A549 (cell line): Measurements from ENCODE around the gene ZYG11B. TPM values are rescaled to one million over a fixed set of nuclear protein-coding genes. Genes with fewer than 3 reads are reported as not detected.
"Not testable (repeated sequence)": the region's sequence is repeated elsewhere in the genome, so short reads cannot be mapped to it uniquely, and the experiment has no call there.

Experiments used
- ATAC-seq, 2 experiments: fragments of 200-7000 bp in 1 of 2; fragments of >200 bp in 1 of 2; cut with Nextera tagmentation in 1 of 2; cut with Tn5 transposase in 1 of 2; 3 replicates each; pipeline versions ENCODE4 v1.8.0 to v1.9.1; 2018 to 2020; ENCODE audit warnings: mild to moderate bottlenecking in 1 of 2, moderate library complexity in 1 of 2
- CTCF ChIA-PET: fragments of 300-600 bp; sonication (Branson Sonifier 250); formaldehyde crosslinking; extraction: SDS; loops from one replicate; lab custom pipeline; 2021; ENCODE audit warnings: antibody characterized with exemption, inconsistent platforms; lab: Yijun Ruan, JAX
- POLR2A ChIA-PET: fragments of 350-600 bp; formaldehyde crosslinking; extraction: SDS; loops from one replicate; lab custom pipeline; 2021; ENCODE audit warnings: antibody characterized with exemption, inconsistent platforms; lab: Yijun Ruan, JAX
- DNase-seq, 2 experiments: peaks; one replicate each; pipeline versions ENCODE4 v3.0.0 to v3.0.0-alpha.2; 2011 to 2016; ENCODE audit warnings: low read depth in 1 of 2, low spot score in 1 of 2
- FAIRE-seq: peaks from 2 replicates; lab custom pipeline; 2011; peaks lifted over from hg19 to GRCh38; lab: Jason Lieb, UNC
- H3K27ac ChIP-seq, 2 experiments: fragments of >200 bp; sonication (Bioruptor Twin); formaldehyde crosslinking; 3 replicates each; pipeline ENCODE4 v1.5.1; 2016 to 2017
- H3K4me1 ChIP-seq: fragments of >200 bp; sonication (Bioruptor Twin); formaldehyde crosslinking; 3 replicates; pipeline ENCODE4 v1.6.1; 2016
- H3K4me2 ChIP-seq: fragments of >200 bp; sonication (Bioruptor Twin); formaldehyde crosslinking; 3 replicates; pipeline ENCODE4 v1.6.1; 2016
- H3K4me3 ChIP-seq: fragments of >200 bp; sonication (Bioruptor Twin); formaldehyde crosslinking; 3 replicates; pipeline ENCODE4 v1.5.1; 2016
- H3K9me3 ChIP-seq: fragments of >200 bp; sonication (Bioruptor Twin); formaldehyde crosslinking; 3 replicates; pipeline ENCODE4 v1.6.1; 2016
- BHLHE40 ChIP-seq: IDR thresholded peaks from 2 replicates; pipeline ENCODE4 v1.6.1; 2012; ENCODE audit warnings: low read depth, low read length, inconsistent platforms
- CBX2 ChIP-seq: fragments of 200-600 bp; sonication (generic); IDR thresholded peaks from 2 replicates; pipeline ENCODE4 v1.6.1; 2016; ENCODE audit warnings: low read depth, mild to moderate bottlenecking, borderline replicate concordance
- CBX8 ChIP-seq: fragments of 200-600 bp; sonication (generic); IDR thresholded peaks from 2 replicates; pipeline ENCODE4 v1.6.1; 2016
- CEBPB ChIP-seq, 2 experiments: fragments of >200 bp in 1 of 2; sonication (Bioruptor Twin) in 1 of 2; formaldehyde crosslinking in 1 of 2; IDR thresholded peaks; 2 replicates each; pipeline ENCODE4 v1.6.1; 2012 to 2016
- CHD4 ChIP-seq: fragments of 200-600 bp; sonication (generic); IDR thresholded peaks from 2 replicates; pipeline ENCODE4 v1.6.1; 2016; ENCODE audit warnings: antibody characterized with exemption, mild to moderate bottlenecking, borderline replicate concordance
- FOSL2 ChIP-seq, 2 experiments: fragments of 450-650 bp in 1 of 2; fragments of >200 bp in 1 of 2; sonication (Bioruptor Twin) in 1 of 2; formaldehyde crosslinking; IDR thresholded peaks; 2 replicates each; pipeline versions ENCODE4 v1.5.0 to v1.6.1; 2016 to 2020; ENCODE audit warnings: mild to moderate bottlenecking in 1 of 2, moderate library complexity in 1 of 2
- HDAC2 ChIP-seq: fragments of 200-600 bp; sonication (generic); IDR thresholded peaks from 2 replicates; pipeline ENCODE4 v1.6.1; 2016
- JUN ChIP-seq, 2 experiments: fragments of >200 bp; sonication (Bioruptor Twin); formaldehyde crosslinking; IDR thresholded peaks; 2 replicates in 1 of 2; 3 replicates in 1 of 2; pipeline ENCODE4 v1.6.1; 2016 to 2017
- JUNB ChIP-seq: fragments of >200 bp; sonication (Bioruptor Twin); formaldehyde crosslinking; IDR thresholded peaks from 2 replicates; pipeline ENCODE4 v1.6.1; 2016
- RARB ChIP-seq: fragments of 250-450 bp; sonication (Bioruptor Pico); IDR thresholded peaks from 2 replicates; pipeline ENCODE4 v1.8.0; 2021; ENCODE audit warnings: mild to moderate bottlenecking, moderate library complexity
- RCOR1 ChIP-seq: fragments of 150-350 bp; IDR thresholded peaks from 2 replicates; pipeline ENCODE4 v1.6.1; 2014; ENCODE audit warnings: antibody characterized with exemption, low read length, low read depth
- SMC3 ChIP-seq: fragments of >200 bp; sonication (Bioruptor Twin); formaldehyde crosslinking; IDR thresholded peaks from 3 replicates; pipeline ENCODE4 v1.6.1; 2018; ENCODE audit warnings: inconsistent platforms
- WGBS: methylation state at CpG from one replicate; pipeline ENCODE4 v1.1.6; 2017; ENCODE audit errors: missing lambda C conversion rate; 5-methylcytosine and 5-hydroxymethylcytosine counted together
- polyA plus RNA-seq, 4 experiments: library from polyadenylated mRNA; depleted of rRNA in 3 of 4; stranded (reverse); fragments of >200 nt; fragmentation: RNase III in 1 of 4; extraction: RNeasy Plus Mini Kit Qiagen cat#74134 plus additional on column Dnase treatment in 1 of 4; gene quantifications; 2 replicates in 3 of 4; 3 replicates in 1 of 4; pipeline ENCODE4 v1.2.3, GENCODE V29; 2011 to 2017
- TF ChIP-seq, protein P1 (sequence below): IDR thresholded peaks from 2 replicates; pipeline ENCODE4 v1.6.1; 2012
- TF ChIP-seq, protein P2 (sequence below): fragments of 250-450 bp; sonication (Bioruptor Pico); IDR thresholded peaks from 2 replicates; pipeline ENCODE4 v1.5.0; 2020; ENCODE audit warnings: low read depth, mild to moderate bottlenecking, moderate library complexity
- TF ChIP-seq, protein P3 (sequence below): fragments of >200 bp; sonication (Bioruptor Twin); formaldehyde crosslinking; IDR thresholded peaks from 2 replicates; pipeline ENCODE4 v1.6.1; 2016
- TF ChIP-seq, protein P4 (sequence below): fragments of 450-650 bp; IDR thresholded peaks from 2 replicates; pipeline ENCODE4 v1.6.1; 2014; ENCODE audit warnings: antibody characterized with exemption
- TF ChIP-seq, protein P5 (sequence below): fragments of >200 bp; sonication (Bioruptor Twin); formaldehyde crosslinking; IDR thresholded peaks from 3 replicates; pipeline ENCODE4 v1.6.1; 2016
- TF ChIP-seq, protein P6 (sequence below): IDR thresholded peaks from 2 replicates; pipeline ENCODE4 v1.6.1; 2012; ENCODE audit warnings: low read depth, borderline replicate concordance

Gene ZYG11B
- polyA plus RNA-seq, 2 of the 4 experiments (the other 2 are of a cell fraction): 5.8 to 14.1 TPM

DNA sequence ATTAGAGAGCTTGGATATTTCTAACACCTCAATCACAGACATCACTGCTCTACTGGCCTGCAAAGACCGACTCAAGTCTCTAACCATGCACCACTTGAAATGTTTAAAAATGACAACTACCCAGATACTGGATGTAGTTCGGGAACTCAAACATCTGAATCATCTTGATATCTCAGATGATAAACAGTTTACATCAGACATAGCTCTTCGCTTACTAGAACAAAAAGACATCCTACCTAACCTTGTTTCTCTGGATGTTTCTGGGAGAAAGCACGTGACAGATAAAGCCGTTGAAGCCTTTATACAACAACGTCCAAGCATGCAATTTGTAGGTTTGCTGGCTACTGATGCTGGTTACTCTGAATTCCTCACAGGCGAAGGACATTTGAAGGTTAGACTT, 45.1 kb downstream of the ZYG11B start (continued):
- TF ChIP-seq, protein P1, sequence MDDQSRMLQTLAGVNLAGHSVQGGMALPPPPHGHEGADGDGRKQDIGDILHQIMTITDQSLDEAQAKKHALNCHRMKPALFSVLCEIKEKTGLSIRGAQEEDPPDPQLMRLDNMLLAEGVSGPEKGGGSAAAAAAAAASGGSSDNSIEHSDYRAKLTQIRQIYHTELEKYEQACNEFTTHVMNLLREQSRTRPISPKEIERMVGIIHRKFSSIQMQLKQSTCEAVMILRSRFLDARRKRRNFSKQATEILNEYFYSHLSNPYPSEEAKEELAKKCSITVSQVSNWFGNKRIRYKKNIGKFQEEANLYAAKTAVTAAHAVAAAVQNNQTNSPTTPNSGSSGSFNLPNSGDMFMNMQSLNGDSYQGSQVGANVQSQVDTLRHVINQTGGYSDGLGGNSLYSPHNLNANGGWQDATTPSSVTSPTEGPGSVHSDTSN: no peak
- TF ChIP-seq BHLHE40 (no peak), CHD4 (no peak), FOSL2 (IDR thresholded peaks at IDR 0.05) (no peak), FOSL2 (CRISPR knock-in tag; IDR thresholded peaks at IDR 0.05) (no peak), RCOR1 (no peak), JUNB (no peak), JUN (IDR thresholded peaks at IDR 0.05) (no peak)

DNA sequence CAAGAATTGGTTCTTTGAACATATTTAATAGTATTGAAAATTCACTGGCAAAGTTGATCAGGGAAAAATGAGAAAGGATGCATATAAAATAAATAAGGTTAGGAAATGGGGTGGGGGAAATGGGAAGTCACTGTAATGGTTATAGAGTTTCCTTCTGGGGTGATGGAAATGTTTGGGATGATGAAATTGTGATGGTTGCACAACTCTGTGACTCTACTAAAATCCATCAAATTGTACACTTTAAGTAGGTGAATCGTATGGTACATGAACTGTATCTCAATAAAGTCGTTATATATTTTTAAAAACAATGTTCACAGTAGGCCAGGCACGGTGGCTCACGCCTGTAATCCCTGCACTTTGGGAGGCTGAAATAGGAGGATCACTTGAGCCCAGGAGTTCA, 59.9 kb downstream of the ZYG11B start:
- Histone ChIP-seq H3K4me3 (no peak overlapping the region), H3K4me1 (no peaks in the 10 kb centered on the region), H3K9me3 (no peaks in the 10 kb centered on the region), H3K27ac (no peak overlapping the region), H3K4me2 (no peak overlapping the region)
- ATAC-seq: no peak
- TF ChIP-seq CBX8 (no peak), HDAC2 (no peak), SMC3 (no peak)
- TF ChIP-seq, protein P2, sequence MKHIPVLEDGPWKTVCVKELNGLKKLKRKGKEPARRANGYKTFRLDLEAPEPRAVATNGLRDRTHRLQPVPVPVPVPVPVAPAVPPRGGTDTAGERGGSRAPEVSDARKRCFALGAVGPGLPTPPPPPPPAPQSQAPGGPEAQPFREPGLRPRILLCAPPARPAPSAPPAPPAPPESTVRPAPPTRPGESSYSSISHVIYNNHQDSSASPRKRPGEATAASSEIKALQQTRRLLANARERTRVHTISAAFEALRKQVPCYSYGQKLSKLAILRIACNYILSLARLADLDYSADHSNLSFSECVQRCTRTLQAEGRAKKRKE (CRISPR knock-in tag): no peak
- no peak for DNase-seq
- WGBS: 92% methylated on average over 4 of the region's 4 CpGs
- no peak for FAIRE-seq
- ChIA-PET POLR2A (no interaction called here), CTCF (no interaction called here)

DNA sequence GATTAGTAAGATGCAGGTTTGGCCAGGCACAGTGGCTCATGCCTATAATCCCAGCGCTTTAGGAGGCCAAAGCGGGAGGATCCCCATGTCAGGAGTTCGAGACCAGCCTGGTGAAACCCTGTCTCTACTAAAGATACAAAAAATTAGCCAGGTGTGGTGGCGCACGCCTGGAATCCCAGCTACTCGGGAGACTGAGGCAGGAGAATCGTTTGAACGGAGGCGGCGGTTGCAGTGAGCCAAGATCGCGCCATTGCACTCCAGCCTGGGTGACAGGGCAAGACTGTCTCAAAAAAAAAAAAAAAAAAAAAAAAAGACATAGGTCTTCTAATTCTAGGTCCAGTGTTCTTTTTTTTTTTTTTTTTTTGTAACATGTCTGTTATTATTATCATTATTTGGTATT, 64.2 kb downstream of the ZYG11B start:
- CTCF ChIA-PET: interaction anchor here (0.6 kb wide), 1 partner anchor 22 kb away, joined by 3 read pairs; no protein-coding TSS in a partner anchor
- H3K9me3 ChIP-seq, DNase-seq, H3K27ac ChIP-seq, ATAC-seq, H3K4me2 ChIP-seq, POLR2A ChIA-PET, FAIRE-seq, H3K4me3 ChIP-seq, H3K4me1 ChIP-seq: not testable (repeated sequence)
- WGBS: 94% methylated on average over 12 of the region's 12 CpGs

DNA sequence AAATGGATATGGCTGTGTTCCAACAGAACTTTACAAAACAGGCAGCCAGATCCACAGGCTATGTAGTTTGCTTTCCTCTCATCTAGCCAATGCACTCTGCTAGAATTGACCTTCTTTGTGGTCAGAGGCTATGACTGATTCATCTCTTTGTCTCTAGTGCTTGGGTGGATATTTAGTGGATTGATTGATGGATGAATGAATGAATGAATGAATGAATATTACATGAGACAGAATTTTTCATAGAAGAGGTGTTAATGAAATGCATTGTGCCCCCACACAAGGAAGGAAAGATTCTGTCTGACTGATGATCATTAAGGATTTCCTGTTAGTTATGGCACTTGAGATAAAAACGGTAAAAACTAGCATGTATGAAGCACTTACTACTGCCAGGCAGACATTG, 65.8 kb downstream of the ZYG11B start:
- Histone ChIP-seq H3K9me3 (no peaks in the 10 kb centered on the region), H3K4me3 (no peak overlapping the region), H3K27ac (no peak overlapping the region), H3K4me1 (no peaks in the 10 kb centered on the region), H3K4me2 (no peak overlapping the region)
- 90% methylated on average over 1 of the region's 1 CpG for WGBS
- TF ChIP-seq, protein P3, sequence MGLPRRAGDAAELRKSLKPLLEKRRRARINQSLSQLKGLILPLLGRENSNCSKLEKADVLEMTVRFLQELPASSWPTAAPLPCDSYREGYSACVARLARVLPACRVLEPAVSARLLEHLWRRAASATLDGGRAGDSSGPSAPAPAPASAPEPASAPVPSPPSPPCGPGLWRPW: no peak
- TF ChIP-seq, protein P2 (CRISPR knock-in tag): no peak
- TF ChIP-seq CEBPB (IDR thresholded peaks at IDR 0.05) (no peak), RARB (CRISPR knock-in tag) (no peak), CHD4 (no peak), CBX2 (no peak), BHLHE40 (no peak), JUNB (no peak)
- TF ChIP-seq, protein P4, sequence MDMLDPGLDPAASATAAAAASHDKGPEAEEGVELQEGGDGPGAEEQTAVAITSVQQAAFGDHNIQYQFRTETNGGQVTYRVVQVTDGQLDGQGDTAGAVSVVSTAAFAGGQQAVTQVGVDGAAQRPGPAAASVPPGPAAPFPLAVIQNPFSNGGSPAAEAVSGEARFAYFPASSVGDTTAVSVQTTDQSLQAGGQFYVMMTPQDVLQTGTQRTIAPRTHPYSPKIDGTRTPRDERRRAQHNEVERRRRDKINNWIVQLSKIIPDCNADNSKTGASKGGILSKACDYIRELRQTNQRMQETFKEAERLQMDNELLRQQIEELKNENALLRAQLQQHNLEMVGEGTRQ: no peak
- TF ChIP-seq, protein P5, sequence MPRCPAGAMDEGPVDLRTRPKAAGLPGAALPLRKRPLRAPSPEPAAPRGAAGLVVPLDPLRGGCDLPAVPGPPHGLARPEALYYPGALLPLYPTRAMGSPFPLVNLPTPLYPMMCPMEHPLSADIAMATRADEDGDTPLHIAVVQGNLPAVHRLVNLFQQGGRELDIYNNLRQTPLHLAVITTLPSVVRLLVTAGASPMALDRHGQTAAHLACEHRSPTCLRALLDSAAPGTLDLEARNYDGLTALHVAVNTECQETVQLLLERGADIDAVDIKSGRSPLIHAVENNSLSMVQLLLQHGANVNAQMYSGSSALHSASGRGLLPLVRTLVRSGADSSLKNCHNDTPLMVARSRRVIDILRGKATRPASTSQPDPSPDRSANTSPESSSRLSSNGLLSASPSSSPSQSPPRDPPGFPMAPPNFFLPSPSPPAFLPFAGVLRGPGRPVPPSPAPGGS: no peak
- TF ChIP-seq, protein P6, sequence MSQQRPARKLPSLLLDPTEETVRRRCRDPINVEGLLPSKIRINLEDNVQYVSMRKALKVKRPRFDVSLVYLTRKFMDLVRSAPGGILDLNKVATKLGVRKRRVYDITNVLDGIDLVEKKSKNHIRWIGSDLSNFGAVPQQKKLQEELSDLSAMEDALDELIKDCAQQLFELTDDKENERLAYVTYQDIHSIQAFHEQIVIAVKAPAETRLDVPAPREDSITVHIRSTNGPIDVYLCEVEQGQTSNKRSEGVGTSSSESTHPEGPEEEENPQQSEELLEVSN: no peak
- FAIRE-seq: no peak
- POLR2A ChIA-PET: no interaction called here
- ATAC-seq: no peak
- DNase-seq: no peak
- CTCF ChIA-PET: interaction anchor here (1.4 kb wide), 1 partner anchor 19 kb away, joined by 3 read pairs; no protein-coding TSS in a partner anchor

DNA sequence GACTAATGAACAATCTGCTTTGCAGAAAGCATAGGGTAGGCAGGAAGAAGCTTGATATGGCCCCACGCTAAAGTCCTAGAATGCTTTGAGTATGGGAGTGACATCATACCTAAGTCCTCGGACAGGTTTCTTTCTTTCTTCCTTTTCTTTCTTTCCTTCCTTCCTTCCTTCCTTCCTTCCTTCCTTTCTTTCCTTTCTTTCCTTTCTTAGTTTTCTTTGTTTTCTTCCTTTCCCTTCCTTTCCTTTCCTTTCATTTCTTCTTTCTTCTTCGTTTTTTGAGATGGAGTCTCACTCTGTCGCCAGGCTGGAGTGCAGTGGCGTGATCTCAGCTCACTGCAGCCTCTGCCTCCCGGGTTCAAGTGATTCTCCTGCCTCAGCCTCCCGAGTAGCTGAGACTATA, 67.5 kb downstream of the ZYG11B start:
- H3K4me1 ChIP-seq, DNase-seq, ATAC-seq, H3K4me2 ChIP-seq, FAIRE-seq, H3K4me3 ChIP-seq, H3K9me3 ChIP-seq, H3K27ac ChIP-seq, POLR2A ChIA-PET: not testable (repeated sequence)
- CTCF ChIA-PET: interaction anchor here (1.6 to 1.7 kb wide), 2 partner anchors 11 to 32 kb away, joined by 3 to 4 read pairs; no protein-coding TSS in a partner anchor
- 90% methylated on average over 7 of the region's 7 CpGs for WGBS
